Measurements from ENCODE around the gene MOCOS. TPM values are rescaled to one million over a fixed set of nuclear protein-coding genes. Genes with fewer than 3 reads are reported as not detected.

MOCOS gene
- total RNA-seq, 2 donors from 2014 or later = 2.5 to 3.9 TPM

- Histone ChIP-seq H3K36me3 (peaks cover 0 to 5% of the 10 kb centered on the region in 2 donors), H3K27me3 (replicated peaks; ENCODE audit: insufficient read depth) (no peaks in the 10 kb centered on the region), H3K9me3 (no peaks in the 10 kb centered on the region), H3K27ac (no peak overlapping the region), H3K4me1 (replicated peaks) (no peaks in the 10 kb centered on the region), H3K4me3 (no peak overlapping the region)
- intact Hi-C loops (cut with DNase I) = no loop called here
- WGBS = 97% methylated on average over 7 of the region's 7 CpGs
- TF ChIP-seq POLR2AphosphoS5 (IDR thresholded peaks at IDR 0.05) = no peak
- no peak for TF ChIP-seq CTCF (IDR thresholded peaks at IDR 0.05)
- no peak for TF ChIP-seq POLR2A (IDR thresholded peaks at IDR 0.05)
- DNase-seq (ENCODE audit: low spot score) = no peak
Measured at GRCh38 chr18:36155851-36156757, 31.2 kb upstream of the MOCOS start.

- intact Hi-C loops (cut with DNase I) = no loop called here
- peaks cover 0 to 5% of the 10 kb centered on the region in 2 donors for H3K36me3 ChIP-seq
Measured at GRCh38 chr18:36157441-36157840, 29.9 kb upstream of the MOCOS start.

GRCh38 chr18:36158266-36158867 lies 28.9 kb upstream of the MOCOS start:
- WGBS = 73% methylated on average over 5 of the region's 5 CpGs
- no peak for DNase-seq (ENCODE audit: low spot score)
- H3K9me3 ChIP-seq = no peaks in the 10 kb centered on the region
- no peaks in the 10 kb centered on the region for H3K27me3 ChIP-seq (replicated peaks; ENCODE audit: insufficient read depth)
- no peaks in the 10 kb centered on the region for H3K4me1 ChIP-seq (replicated peaks)
- no peak overlapping the region for H3K27ac ChIP-seq
- no peak for TF ChIP-seq POLR2A (IDR thresholded peaks at IDR 0.05)
- TF ChIP-seq CTCF (IDR thresholded peaks at IDR 0.05) = no peak
- no peak for TF ChIP-seq POLR2AphosphoS5 (IDR thresholded peaks at IDR 0.05)
- no peak overlapping the region for H3K4me3 ChIP-seq
- H3K36me3 ChIP-seq = peaks cover 0 to 5% of the 10 kb centered on the region in 2 donors
- intact Hi-C loops (cut with DNase I) = no loop called here

More at GRCh38 chr18:36157441-36157840, 29.9 kb upstream of the MOCOS start:
- TF ChIP-seq POLR2A (IDR thresholded peaks at IDR 0.05) (no peak), POLR2AphosphoS5 (IDR thresholded peaks at IDR 0.05) (no peak), CTCF (IDR thresholded peaks at IDR 0.05) (no peak)
- no peaks in the 10 kb centered on the region for H3K27me3 ChIP-seq (replicated peaks; ENCODE audit: insufficient read depth)
- H3K9me3 ChIP-seq = no peaks in the 10 kb centered on the region
- H3K27ac ChIP-seq = no peak overlapping the region
- H3K4me1 ChIP-seq (replicated peaks) = no peaks in the 10 kb centered on the region
- H3K4me3 ChIP-seq = no peak overlapping the region
- no peak for DNase-seq (ENCODE audit: low spot score)

- H3K4me1 ChIP-seq (replicated peaks) = no peaks in the 10 kb centered on the region
- TF ChIP-seq POLR2A (IDR thresholded peaks at IDR 0.05) (no peak), POLR2AphosphoS5 (IDR thresholded peaks at IDR 0.05) (no peak)
- H3K27ac ChIP-seq = no peak overlapping the region
- H3K4me3 ChIP-seq = no peak overlapping the region
- no peak for DNase-seq (ENCODE audit: low spot score)
- H3K9me3 ChIP-seq = no peaks in the 10 kb centered on the region
- 81% methylated on average over 4 of the region's 4 CpGs for WGBS
- peaks cover 5 to 7% of the 10 kb centered on the region in 2 donors for H3K36me3 ChIP-seq
- H3K27me3 ChIP-seq (replicated peaks; ENCODE audit: insufficient read depth) = no peaks in the 10 kb centered on the region
- intact Hi-C loops (cut with DNase I) = no loop called here
Measured at GRCh38 chr18:36160959-36161371, 26.3 kb upstream of the MOCOS start.

- no peaks in the 10 kb centered on the region for H3K9me3 ChIP-seq
- no peaks in the 10 kb centered on the region for H3K27me3 ChIP-seq (replicated peaks; ENCODE audit: insufficient read depth)
- H3K4me1 ChIP-seq (replicated peaks) = no peaks in the 10 kb centered on the region
- DNase-seq (ENCODE audit: low spot score) = no peak
- H3K4me3 ChIP-seq = no peak overlapping the region
- no peak for TF ChIP-seq CTCF (IDR thresholded peaks at IDR 0.05)
- no peak for TF ChIP-seq POLR2AphosphoS5 (IDR thresholded peaks at IDR 0.05)
- no peak for TF ChIP-seq POLR2A (IDR thresholded peaks at IDR 0.05)
- no peak overlapping the region for H3K27ac ChIP-seq
- intact Hi-C loops (cut with DNase I) = no loop called here
- 81% methylated on average over 1 of the region's 1 CpG for WGBS
- H3K36me3 ChIP-seq = peaks cover 5 to 8% of the 10 kb centered on the region in 2 donors
Measured at GRCh38 chr18:36162981-36163380, 24.3 kb upstream of the MOCOS start.
